T-helper 17 cell (primary cell): ENCODE measurements around the gene EZH2. TPM values are rescaled to one million over a fixed set of nuclear protein-coding genes. Genes with fewer than 3 reads are reported as not detected.
A peak's percentile ranks its signal among the peaks of the same experiment; 100 is the strongest.

Source experiments
- ATAC-seq: fragments of 150-1000 bp; cut with Tn5 transposase; 2 replicates; pipeline ENCODE4 v1.10.0; 2021; ENCODE audit warnings: mild to moderate bottlenecking, moderate library complexity
- DNase-seq, 3 donors: peaks; one replicate each; pipeline versions ENCODE4 v3.0.0 to v3.0.0-alpha.2; 2020 to 2021
- H3K9me3 ChIP-seq: one replicate; pipeline ENCODE4 v1.7.0; 2013; ENCODE audit warnings: low read length, mild to moderate bottlenecking; ENCODE audit not compliant: control insufficient read depth, poor library complexity, severe bottlenecking
- H3K27ac Mint-ChIP-seq: one replicate; pipeline ENCODE4 v1.8.0; 2022; ENCODE audit warnings: mild to moderate bottlenecking, moderate library complexity, mixed read lengths
- H3K27me3 Mint-ChIP-seq: one replicate; pipeline ENCODE4 v1.8.0; 2022; ENCODE audit warnings: mixed read lengths
- H3K36me3 Mint-ChIP-seq: one replicate; pipeline ENCODE4 v1.8.0; 2022; ENCODE audit warnings: low read depth, mixed read lengths
- H3K4me1 Mint-ChIP-seq: one replicate; pipeline ENCODE4 v1.8.0; 2022; ENCODE audit warnings: mild to moderate bottlenecking, mixed read lengths
- H3K4me3 Mint-ChIP-seq: one replicate; pipeline ENCODE4 v1.8.0; 2022; ENCODE audit warnings: mild to moderate bottlenecking, moderate library complexity, mixed read lengths
- total RNA-seq, 4 donors: library from RNA in 2 of 4; stranded (reverse) in 2 of 4; gene quantifications; one replicate each; pipeline ENCODE4 v1.2.3 and lab custom pipeline; 2022 to 2026

The EZH2 gene
- total RNA-seq: 10 to 100 TPM; 38.4 to 43.7 TPM
- total RNA-seq (lab: John Stamatoyannopoulos, UW): 47.6 to 74.2 reads per million in 2 donors

DNA sequence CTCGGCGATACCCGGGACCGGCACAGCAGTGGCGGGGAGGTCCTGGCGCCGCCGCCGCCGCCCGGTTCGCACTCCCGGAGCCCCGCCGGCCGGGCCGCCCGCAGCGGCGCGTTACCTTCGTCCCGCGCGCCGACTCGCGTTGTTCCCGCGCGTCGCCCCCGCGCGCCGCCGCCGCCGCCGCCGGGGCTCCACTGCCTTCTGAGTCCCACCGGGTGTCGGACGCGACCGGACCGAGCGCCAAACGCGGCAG, at the start of gene EZH2:
EZH2 (minus strand) TSS at position 243 of the 250 bp plus-strand sequence. CDS start 36,993 bp downstream, outside the sequence.
- DNase-seq (no peak), ATAC-seq (peak; percentile 27)
- Mint-ChIP-seq H3K27ac (peak within 1 kb of the TSS; percentile 94), H3K36me3 (no peaks in the 10 kb centered on the region), H3K27me3 (no peaks in the 10 kb centered on the region), H3K4me3 (peak within 1 kb of the TSS; percentile 94), H3K4me1 (peaks cover 12% of the 10 kb centered on the region)
- no peaks in the 10 kb centered on the region for H3K9me3 ChIP-seq

DNA sequence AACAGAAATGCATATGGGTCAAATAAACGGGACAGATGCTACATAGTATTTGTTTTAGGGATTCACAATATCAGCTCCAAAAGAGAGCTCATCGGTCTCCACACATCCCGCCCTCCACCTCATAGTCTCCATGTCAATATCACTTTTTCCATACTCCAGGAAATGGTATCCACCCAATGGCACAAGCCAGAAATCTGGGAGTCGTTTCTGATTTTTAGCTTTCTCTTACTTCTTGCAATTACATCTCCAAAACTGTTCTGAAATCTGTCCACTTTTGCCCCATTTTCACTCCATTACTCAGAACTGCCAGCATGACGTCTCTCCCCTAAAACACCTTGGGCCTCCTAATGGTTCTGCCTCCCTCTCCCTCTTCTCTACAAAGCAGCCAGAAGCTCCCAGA, 47.4 kb upstream of the EZH2 start:
- H3K27me3 Mint-ChIP-seq: no peaks in the 10 kb centered on the region
- H3K36me3 Mint-ChIP-seq: peaks cover 2% of the 10 kb centered on the region
- H3K4me1 Mint-ChIP-seq: peaks cover 7% of the 10 kb centered on the region
- H3K4me3 Mint-ChIP-seq: no peak overlapping the region
- H3K9me3 ChIP-seq: no peaks in the 10 kb centered on the region
- H3K27ac Mint-ChIP-seq: no peak overlapping the region
- DNase-seq: no peak
- ATAC-seq: no peak

DNA sequence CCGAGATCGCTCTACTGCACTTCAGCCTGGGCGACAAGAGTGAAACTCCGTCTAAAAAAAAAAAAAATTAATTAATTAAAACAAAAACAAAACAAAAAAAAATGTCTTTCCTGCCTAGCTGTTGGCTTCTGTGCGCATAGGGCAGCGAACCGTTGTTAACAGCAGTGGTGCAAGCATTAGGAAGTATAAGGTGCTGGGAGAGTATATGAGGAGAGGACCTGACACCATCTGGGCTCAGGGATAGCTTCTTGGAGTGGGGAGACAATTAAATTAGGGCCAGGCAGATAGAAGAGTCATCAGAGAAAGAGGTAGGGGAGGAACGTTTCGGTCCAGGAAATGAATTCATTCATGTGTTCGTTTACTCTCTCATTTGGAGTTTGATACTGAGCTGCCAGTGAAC, 46.2 kb upstream of the EZH2 start:
- ATAC-seq: no peak
- Mint-ChIP-seq H3K27ac (no peak overlapping the region), H3K36me3 (peaks cover 2% of the 10 kb centered on the region), H3K27me3 (no peaks in the 10 kb centered on the region), H3K4me3 (no peak overlapping the region), H3K4me1 (peaks cover 7% of the 10 kb centered on the region)
- no peak for DNase-seq
- no peaks in the 10 kb centered on the region for H3K9me3 ChIP-seq

DNA sequence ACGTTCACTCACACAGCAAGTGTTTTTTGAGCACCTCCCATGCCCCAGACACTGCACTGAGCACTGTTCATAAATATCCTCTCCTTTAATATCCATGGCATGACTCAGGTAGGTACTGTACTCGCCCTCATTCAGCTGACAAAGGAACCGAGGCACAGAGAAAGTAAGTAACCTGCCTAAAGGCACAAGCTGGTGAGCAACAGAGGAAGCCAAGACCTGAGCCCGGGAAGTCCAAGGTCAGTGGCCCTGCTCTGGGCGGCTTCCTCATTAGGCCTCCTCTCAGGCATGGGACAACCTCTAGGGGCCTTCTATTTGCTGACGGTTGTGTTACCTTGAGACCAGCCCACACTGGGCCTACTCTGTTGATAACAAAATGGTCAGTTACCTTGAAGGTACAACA, 45.1 kb upstream of the EZH2 start:
- DNase-seq: no peak
- peaks cover 2% of the 10 kb centered on the region for H3K36me3 Mint-ChIP-seq
- H3K9me3 ChIP-seq: no peaks in the 10 kb centered on the region
- H3K27me3 Mint-ChIP-seq: no peaks in the 10 kb centered on the region
- ATAC-seq: no peak
- H3K4me3 Mint-ChIP-seq: no peak overlapping the region
- no peak overlapping the region for H3K27ac Mint-ChIP-seq
- peaks cover 9% of the 10 kb centered on the region for H3K4me1 Mint-ChIP-seq

DNA sequence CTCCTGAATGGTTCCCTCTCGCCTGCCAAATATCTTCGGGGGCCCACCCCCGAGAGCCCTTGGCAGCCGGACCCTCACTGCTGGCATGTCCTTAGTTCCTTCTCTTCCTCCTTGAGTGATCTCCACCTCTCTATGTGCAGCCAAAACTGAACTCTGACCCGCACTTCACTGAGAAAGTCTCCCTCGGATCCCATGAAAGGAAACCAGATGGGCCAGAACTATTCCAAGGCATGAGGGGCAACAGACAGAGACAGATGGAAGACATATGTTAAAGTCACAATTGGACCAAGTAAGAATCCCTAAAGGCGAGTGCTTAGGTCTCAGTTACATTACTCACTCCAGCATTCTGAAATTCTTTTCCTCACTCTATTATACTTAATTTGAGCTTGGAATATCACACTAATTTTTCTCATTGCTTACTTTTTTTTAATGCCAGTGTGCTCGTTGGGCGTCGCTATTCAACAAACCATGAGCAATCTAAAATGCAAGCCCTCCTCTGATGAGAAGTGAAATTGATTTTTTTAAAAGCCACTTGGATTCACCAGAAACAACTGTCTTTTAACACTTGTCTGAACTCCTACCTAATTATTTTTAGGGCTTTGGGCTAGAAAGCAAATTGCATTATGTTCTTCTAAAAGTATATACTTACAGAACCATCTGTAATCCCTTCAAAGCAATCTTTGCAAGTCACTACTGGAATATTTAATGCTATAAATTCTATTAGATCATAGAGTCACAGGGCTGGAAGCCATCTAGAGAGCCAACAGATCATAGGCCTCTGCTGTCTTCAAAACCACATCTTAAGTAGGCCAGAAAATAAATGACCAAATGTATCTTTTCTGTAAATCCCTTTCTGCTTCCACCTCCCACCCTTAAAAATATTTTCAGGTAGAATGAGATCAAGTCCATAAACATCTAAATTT, 43.3 kb upstream of the EZH2 start:
- Mint-ChIP-seq H3K4me1 (peaks cover 12% of the 10 kb centered on the region), H3K4me3 (no peak overlapping the region), H3K27me3 (no peaks in the 10 kb centered on the region), H3K36me3 (peaks cover 2% of the 10 kb centered on the region), H3K27ac (no peak overlapping the region)
- no peaks in the 10 kb centered on the region for H3K9me3 ChIP-seq
- ATAC-seq: no peak
- no peak for DNase-seq

DNA sequence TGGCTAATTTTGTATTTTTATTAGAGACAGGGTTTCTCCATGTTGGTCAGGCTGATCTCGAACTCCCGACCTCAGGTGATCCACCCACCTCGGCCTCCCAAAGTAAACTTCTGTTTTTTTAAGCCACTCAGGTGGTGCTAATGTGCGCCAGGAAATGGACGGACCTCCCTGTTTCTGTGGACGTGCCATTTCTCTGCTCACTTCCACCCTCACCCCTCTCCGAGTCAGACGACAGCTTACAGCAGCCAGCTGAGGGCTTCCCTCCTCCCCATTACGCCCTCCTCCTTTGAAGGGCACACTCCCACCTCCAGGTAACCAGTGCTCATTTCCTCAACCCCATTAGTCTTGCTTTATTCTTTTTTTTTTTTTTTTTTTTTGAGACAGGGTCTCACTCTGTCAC, 41.7 kb upstream of the EZH2 start:
- Mint-ChIP-seq H3K27me3 (no peaks in the 10 kb centered on the region), H3K4me1 (peaks cover 22% of the 10 kb centered on the region), H3K27ac (no peak overlapping the region), H3K36me3 (peaks cover 2% of the 10 kb centered on the region), H3K4me3 (no peak overlapping the region)
- DNase-seq (no peak), ATAC-seq (no peak)
- no peaks in the 10 kb centered on the region for H3K9me3 ChIP-seq

DNA sequence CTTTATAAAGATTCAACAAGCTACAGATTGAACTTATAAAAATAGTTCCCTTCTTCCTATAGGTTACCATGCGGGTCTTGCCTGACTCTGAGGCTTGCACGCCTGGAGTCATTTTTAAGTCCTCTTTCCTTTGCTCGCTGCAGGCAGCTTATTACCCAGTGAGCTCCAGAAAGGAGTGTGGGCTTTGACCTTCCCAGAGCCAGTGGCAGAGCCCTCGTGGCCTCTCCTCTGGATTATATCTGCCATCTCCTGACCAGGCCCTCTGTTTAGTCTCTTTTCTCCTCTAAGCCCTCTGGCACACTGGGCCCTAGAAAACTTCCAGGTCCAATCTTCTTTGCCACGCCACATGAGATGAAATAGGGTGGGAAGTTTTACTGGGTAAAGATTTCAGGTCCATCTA, 39.9 kb upstream of the EZH2 start:
- ATAC-seq (no peak), DNase-seq (no peak)
- Mint-ChIP-seq H3K4me1 (peaks cover 21% of the 10 kb centered on the region), H3K27me3 (no peaks in the 10 kb centered on the region), H3K4me3 (no peak overlapping the region), H3K27ac (no peak overlapping the region), H3K36me3 (peaks cover 2% of the 10 kb centered on the region)
- H3K9me3 ChIP-seq: no peaks in the 10 kb centered on the region

DNA sequence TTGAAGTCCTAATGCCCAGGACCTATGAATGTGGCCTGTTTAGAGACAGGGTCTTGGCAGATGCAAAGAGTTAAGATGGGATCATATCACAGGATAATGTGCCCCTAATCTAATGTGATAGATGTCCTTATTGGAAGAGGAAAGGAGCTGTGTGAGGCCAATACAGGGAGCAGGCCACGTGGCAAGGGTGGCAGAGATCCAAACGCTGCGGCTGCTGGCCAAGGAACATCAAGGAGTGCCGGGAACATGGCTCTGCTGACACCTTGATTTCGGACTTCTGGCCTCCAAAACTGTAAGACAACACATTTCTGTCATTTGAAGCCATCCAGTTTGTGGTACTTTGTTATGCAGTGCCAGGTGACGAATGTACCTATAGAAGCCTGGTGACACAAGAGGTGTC, 37.7 kb upstream of the EZH2 start:
- H3K9me3 ChIP-seq: no peaks in the 10 kb centered on the region
- peaks cover 2% of the 10 kb centered on the region for H3K36me3 Mint-ChIP-seq
- H3K4me3 Mint-ChIP-seq: no peak overlapping the region
- no peak for DNase-seq
- H3K27ac Mint-ChIP-seq: no peak overlapping the region
- no peaks in the 10 kb centered on the region for H3K27me3 Mint-ChIP-seq
- peaks cover 20% of the 10 kb centered on the region for H3K4me1 Mint-ChIP-seq
- no peak for ATAC-seq

DNA sequence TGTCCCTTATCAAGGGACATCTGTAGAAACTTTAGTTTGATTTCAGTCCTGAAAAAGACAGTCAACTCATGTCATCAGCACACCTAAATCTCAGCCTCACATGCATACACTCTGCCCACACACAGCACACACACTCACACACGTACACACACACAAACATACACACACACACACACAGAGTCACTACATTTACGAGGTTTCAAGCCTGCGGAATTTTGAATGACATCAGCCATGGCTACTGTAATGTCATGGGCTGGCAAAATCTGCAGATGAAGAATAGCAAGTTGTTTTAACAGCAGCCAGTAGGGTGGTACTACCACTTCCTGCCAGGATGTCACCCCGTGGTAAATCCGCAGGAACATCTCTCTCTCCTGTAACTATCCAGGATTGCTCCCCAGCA, 37.1 kb upstream of the EZH2 start:
- no peaks in the 10 kb centered on the region for H3K27me3 Mint-ChIP-seq
- no peak overlapping the region for H3K4me3 Mint-ChIP-seq
- ATAC-seq (no peak), DNase-seq (no peak)
- peaks cover 18% of the 10 kb centered on the region for H3K4me1 Mint-ChIP-seq
- H3K27ac Mint-ChIP-seq: no peak overlapping the region
- no peaks in the 10 kb centered on the region for H3K36me3 Mint-ChIP-seq
- no peaks in the 10 kb centered on the region for H3K9me3 ChIP-seq

DNA sequence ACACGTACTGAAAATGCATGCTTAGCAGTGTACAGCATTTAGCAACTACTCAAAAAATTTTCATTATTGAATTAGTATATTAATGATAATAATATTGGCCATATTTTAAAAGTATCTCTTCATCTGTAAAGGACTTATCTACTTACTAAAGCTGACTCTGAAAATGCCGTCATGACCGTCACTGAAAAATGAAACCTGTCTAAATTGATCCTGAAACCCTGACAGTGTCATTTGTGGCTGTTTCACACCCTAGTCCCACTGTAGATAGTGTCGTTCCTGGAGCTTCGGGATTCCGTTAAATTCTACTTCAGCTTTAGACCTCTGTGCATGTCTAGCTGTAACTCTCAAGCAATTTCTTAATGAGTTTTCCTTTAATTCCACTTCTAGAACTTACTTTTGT, 35.8 kb upstream of the EZH2 start:
- Mint-ChIP-seq H3K27me3 (no peaks in the 10 kb centered on the region), H3K27ac (no peak overlapping the region), H3K36me3 (no peaks in the 10 kb centered on the region), H3K4me1 (peaks cover 23% of the 10 kb centered on the region), H3K4me3 (no peak overlapping the region)
- DNase-seq (no peak), ATAC-seq (no peak)
- no peaks in the 10 kb centered on the region for H3K9me3 ChIP-seq

DNA sequence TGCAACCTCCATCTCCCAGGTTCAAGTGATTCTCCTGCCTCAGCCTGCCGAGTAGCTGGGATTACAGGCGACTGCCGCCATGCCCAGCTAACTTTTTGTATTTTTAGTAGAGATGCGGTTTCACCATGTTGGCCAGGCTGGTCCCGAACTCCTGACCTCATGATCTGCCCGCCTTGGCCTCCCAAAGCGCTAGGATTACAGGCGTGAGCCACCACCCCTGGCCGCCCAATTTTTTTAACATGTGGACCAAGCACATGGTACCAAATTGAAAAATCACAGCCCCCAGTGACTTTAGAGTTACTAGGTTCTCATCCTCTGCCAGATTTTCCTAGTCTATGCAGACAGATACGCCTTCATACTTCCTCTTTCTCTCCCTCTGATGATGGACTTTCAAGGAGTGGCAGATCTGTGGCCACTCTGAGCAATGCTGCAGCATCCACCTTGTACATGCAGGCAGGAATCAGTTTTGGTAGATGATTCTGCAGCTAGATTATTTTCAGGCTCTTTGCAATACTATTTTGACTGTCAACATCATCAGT, 34.0 kb upstream of the EZH2 start:
- Mint-ChIP-seq H3K4me3 (no peak overlapping the region), H3K27ac (no peak overlapping the region)

DNA sequence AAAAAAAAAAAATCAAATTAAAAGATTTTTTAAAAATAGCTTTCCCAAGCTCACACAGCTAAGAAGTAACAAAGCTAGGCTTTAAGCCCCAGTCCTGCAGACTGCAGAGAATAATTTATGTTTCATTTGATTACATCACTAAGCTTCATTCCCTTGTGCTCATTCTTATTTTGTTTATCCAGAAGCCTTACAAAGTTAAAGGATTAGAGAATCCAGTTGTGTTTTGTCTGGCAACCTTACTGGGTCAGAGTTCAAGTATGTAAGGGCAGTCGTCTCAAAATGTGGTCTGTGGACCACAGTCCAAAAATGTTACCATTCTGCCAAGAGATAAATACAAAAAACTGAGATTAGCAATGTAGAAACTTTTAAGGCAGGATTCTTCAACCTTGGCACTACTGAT, 32.1 kb upstream of the EZH2 start:
- H3K9me3 ChIP-seq: no peaks in the 10 kb centered on the region
- Mint-ChIP-seq H3K36me3 (no peaks in the 10 kb centered on the region), H3K4me1 (peaks cover 41% of the 10 kb centered on the region), H3K27ac (no peak overlapping the region), H3K4me3 (no peak overlapping the region), H3K27me3 (no peaks in the 10 kb centered on the region)
- ATAC-seq (no peak), DNase-seq (no peak)

More for the DNA sequence above, 34.0 kb upstream of the EZH2 start:
- H3K9me3 ChIP-seq: no peaks in the 10 kb centered on the region
- ATAC-seq: no peak
- no peak for DNase-seq
- no peaks in the 10 kb centered on the region for H3K27me3 Mint-ChIP-seq
- peaks cover 34% of the 10 kb centered on the region for H3K4me1 Mint-ChIP-seq
- H3K36me3 Mint-ChIP-seq: no peaks in the 10 kb centered on the region

DNA sequence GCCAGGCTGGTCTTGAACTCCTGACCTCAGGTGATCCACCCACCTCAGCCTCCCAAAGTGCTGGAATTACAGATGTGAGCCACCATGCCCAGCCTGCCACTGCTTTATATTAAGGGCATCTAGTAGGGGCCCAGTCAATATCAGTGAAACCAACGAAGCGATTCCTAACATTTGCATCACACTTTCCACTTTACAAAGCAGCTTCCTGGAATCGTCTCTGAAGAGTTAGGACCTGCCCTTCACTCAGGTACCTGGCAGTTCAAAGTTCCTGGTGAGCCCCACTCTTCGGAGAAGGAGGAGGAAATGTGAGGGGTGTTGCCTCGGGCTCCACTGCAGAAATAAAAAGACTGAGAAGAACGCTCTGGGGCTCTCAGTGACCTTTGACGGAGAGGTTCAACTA, 31.1 kb upstream of the EZH2 start:
- DNase-seq: no peak
- no peaks in the 10 kb centered on the region for H3K9me3 ChIP-seq
- Mint-ChIP-seq H3K27me3 (no peaks in the 10 kb centered on the region), H3K36me3 (no peaks in the 10 kb centered on the region), H3K27ac (peak overlapping the region; percentile 83), H3K4me1 (peaks cover 36% of the 10 kb centered on the region), H3K4me3 (peak overlapping the region; percentile 43)
- ATAC-seq: no peak

DNA sequence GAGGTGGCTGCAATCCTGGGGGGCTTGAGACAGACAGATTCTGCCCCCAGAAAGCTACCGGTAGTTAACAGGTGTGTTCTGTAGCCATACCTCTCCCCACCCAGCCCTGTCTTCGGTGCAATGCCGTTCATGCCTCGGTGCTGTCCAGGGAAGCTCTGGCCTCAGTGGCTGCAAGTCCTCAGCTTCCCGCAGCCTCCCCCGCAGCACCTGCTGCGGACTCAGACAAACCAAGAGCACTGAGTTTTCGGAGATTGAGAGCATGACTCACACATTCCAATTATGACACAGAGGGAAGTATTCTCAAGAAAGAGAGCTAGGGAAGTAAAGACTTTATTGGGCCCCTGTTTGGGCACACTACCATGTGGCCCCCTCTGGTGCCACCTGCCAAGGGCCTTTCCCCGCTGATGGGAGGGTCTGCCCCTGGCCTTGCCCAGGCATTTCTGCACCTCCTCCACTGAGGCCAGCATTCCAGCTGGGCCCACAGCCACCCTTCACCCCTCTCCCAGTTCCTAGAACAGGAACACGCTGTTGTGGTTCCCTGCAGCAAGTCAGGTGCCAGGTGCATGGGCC, 30.2 kb upstream of the EZH2 start:
- H3K4me1 Mint-ChIP-seq: peaks cover 36% of the 10 kb centered on the region
- no peaks in the 10 kb centered on the region for H3K27me3 Mint-ChIP-seq
- H3K9me3 ChIP-seq: no peaks in the 10 kb centered on the region
- no peaks in the 10 kb centered on the region for H3K36me3 Mint-ChIP-seq
- H3K4me3 Mint-ChIP-seq: peak overlapping the region; percentile 83
- DNase-seq: no peak
- peak; percentile 32 for ATAC-seq
- H3K27ac Mint-ChIP-seq: peak overlapping the region; percentile 83
